COR-L47 (cell line): ENCODE data around the gene OR51B4.
"Not testable (repeated sequence)": the region's sequence is repeated elsewhere in the genome, so short reads cannot be mapped to it uniquely, and the experiment has no call there.

Experiments used
- DNase-seq: peaks from one replicate; lab custom pipeline; 2025; lab: John Stamatoyannopoulos, UW

The OR51B4 gene

GRCh38 chr11:5294342-5294995, 7.3 kb downstream of the OR51B4 start:
- not testable (repeated sequence) for DNase-seq

GRCh38 chr11:5293028-5293427, 8.7 kb downstream of the OR51B4 start:
- no peak for DNase-seq

GRCh38 chr11:5291207-5291838, 10.4 kb downstream of the OR51B4 start:
- DNase-seq, result no peak

- DNase-seq, result no peak
Measured at GRCh38 chr11:5290106-5290505, 11.6 kb downstream of the OR51B4 start.

- DNase-seq, result no peak
Measured at GRCh38 chr11:5289696-5290095, 12.1 kb downstream of the OR51B4 start.

- DNase-seq, result no peak
Measured at GRCh38 chr11:5288906-5289550, 12.7 kb downstream of the OR51B4 start.

GRCh38 chr11:5288108-5288905, 13.4 kb downstream of the OR51B4 start:
- no peak for DNase-seq

GRCh38 chr11:5286901-5287300, 14.8 kb downstream of the OR51B4 start:
- DNase-seq, result no peak

- no peak for DNase-seq
Measured at GRCh38 chr11:5286351-5286750, 15.4 kb downstream of the OR51B4 start.

GRCh38 chr11:5285703-5286340, 15.9 kb downstream of the OR51B4 start:
- no peak for DNase-seq

GRCh38 chr11:5284637-5285036, 17.1 kb downstream of the OR51B4 start:
- no peak for DNase-seq

- no peak for DNase-seq
Measured at GRCh38 chr11:5283882-5284281, 17.9 kb downstream of the OR51B4 start.

GRCh38 chr11:5283086-5283485, 18.7 kb downstream of the OR51B4 start:
- no peak for DNase-seq

GRCh38 chr11:5282628-5283027, 19.1 kb downstream of the OR51B4 start:
- DNase-seq, result no peak

GRCh38 chr11:5281596-5281995, 20.1 kb downstream of the OR51B4 start:
- no peak for DNase-seq

GRCh38 chr11:5280582-5281102, 21.1 kb downstream of the OR51B4 start:
- no peak for DNase-seq

GRCh38 chr11:5279471-5280090, 22.2 kb downstream of the OR51B4 start:
- DNase-seq, result no peak

GRCh38 chr11:5277807-5278382, 23.9 kb downstream of the OR51B4 start:
- no peak for DNase-seq

- DNase-seq, result no peak
Measured at GRCh38 chr11:5276697-5277096, 25.0 kb downstream of the OR51B4 start.

- DNase-seq, result no peak
Measured at GRCh38 chr11:5275369-5276110, 26.2 kb downstream of the OR51B4 start.
